ENCODE results near the gene CBR1.

DNA sequence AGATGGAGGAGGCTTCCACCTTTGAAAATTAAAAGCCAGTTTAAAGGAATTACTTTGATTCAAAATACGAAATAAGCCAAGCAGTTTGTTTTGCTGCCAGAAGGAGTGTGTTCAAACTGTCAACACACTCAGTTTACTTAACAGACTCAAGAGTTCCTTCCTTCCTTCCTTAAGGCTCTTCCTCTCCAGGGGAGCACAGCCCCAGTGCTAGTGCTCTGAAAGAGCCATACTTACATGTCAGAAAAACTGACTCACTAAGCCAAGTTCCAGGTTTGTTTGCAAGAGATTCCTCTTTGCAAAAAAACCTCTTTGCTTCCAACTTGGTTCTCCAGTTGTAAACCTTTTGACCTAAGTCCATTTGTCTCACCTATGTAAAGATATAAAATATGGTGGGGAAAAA is 23.8 kb upstream of the CBR1 start:
- TF ChIP-seq, protein P1, sequence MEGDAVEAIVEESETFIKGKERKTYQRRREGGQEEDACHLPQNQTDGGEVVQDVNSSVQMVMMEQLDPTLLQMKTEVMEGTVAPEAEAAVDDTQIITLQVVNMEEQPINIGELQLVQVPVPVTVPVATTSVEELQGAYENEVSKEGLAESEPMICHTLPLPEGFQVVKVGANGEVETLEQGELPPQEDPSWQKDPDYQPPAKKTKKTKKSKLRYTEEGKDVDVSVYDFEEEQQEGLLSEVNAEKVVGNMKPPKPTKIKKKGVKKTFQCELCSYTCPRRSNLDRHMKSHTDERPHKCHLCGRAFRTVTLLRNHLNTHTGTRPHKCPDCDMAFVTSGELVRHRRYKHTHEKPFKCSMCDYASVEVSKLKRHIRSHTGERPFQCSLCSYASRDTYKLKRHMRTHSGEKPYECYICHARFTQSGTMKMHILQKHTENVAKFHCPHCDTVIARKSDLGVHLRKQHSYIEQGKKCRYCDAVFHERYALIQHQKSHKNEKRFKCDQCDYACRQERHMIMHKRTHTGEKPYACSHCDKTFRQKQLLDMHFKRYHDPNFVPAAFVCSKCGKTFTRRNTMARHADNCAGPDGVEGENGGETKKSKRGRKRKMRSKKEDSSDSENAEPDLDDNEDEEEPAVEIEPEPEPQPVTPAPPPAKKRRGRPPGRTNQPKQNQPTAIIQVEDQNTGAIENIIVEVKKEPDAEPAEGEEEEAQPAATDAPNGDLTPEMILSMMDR (IDR thresholded peaks at IDR 0.05 in 2 of 3, conservative IDR thresholded peaks at IDR 0.05 in 1 of 3; ENCODE audit: insufficient read depth in 2 of 3, low read depth in 1 of 3, low read length in 3 of 3), result no peak
- no peak for TF ChIP-seq TEAD4 (IDR thresholded peaks at IDR 0.05; ENCODE audit: low read length)
- TF ChIP-seq TEAD4 (CRISPR knock-in tag; IDR thresholded peaks at IDR 0.05; ENCODE audit: borderline replicate concordance), result no peak
- no peak for TF ChIP-seq IFI16 (CRISPR knock-in tag; IDR thresholded peaks at IDR 0.05)

Measured in K562 (cell line).